ENCODE measurements around the gene AP1B1.

DNA sequence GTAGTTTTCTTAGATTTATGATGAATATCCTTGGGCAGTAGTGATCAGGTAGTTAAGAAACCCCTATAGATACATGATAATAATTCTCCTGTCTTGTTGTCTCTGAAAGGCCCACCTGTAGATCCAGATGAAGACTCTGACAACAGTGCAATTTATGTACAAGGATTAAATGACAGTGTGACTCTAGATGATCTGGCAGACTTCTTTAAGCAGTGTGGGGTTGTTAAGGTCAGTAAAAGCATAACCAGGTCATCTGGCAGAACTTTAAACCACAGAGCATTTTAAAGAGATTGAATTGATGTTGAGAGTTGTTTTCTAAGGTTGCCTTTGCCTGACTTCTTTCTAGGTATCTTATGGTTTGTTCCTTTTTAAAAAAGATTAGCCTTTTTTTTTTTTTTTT, 96.0 kb downstream of the AP1B1 start:
- TF ChIP-seq, protein P1, sequence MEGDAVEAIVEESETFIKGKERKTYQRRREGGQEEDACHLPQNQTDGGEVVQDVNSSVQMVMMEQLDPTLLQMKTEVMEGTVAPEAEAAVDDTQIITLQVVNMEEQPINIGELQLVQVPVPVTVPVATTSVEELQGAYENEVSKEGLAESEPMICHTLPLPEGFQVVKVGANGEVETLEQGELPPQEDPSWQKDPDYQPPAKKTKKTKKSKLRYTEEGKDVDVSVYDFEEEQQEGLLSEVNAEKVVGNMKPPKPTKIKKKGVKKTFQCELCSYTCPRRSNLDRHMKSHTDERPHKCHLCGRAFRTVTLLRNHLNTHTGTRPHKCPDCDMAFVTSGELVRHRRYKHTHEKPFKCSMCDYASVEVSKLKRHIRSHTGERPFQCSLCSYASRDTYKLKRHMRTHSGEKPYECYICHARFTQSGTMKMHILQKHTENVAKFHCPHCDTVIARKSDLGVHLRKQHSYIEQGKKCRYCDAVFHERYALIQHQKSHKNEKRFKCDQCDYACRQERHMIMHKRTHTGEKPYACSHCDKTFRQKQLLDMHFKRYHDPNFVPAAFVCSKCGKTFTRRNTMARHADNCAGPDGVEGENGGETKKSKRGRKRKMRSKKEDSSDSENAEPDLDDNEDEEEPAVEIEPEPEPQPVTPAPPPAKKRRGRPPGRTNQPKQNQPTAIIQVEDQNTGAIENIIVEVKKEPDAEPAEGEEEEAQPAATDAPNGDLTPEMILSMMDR (conservative IDR thresholded peaks at IDR 0.05 in 1 of 2, IDR thresholded peaks at IDR 0.05 in 1 of 2; ENCODE audit: extremely low read depth in 1 of 2, insufficient read depth in 1 of 2, low read depth in 1 of 2, low read length in 2 of 2), result no peak
- no peak for TF ChIP-seq EZH2 (IDR thresholded peaks at IDR 0.05; ENCODE audit: borderline replicate concordance, low read length)

All from mammary epithelial cell (primary cell).